ENCODE data around the gene ZNF3. TPM values are rescaled to one million over a fixed set of nuclear protein-coding genes. Genes with fewer than 3 reads are reported as not detected.

ZNF3 gene
- total and polyA plus RNA-seq, 2 experiments from 2014 or later: 23.4 to 48.9 TPM

- TF ChIP-seq EZH2phosphoT487 (IDR thresholded peaks at IDR 0.05; ENCODE audit: unreplicated experiment) (no peak), EZH2 (IDR thresholded peaks at IDR 0.05; ENCODE audit: low read depth, unreplicated experiment) (no peak), ZNF331 (CRISPR knock-in tag; IDR thresholded peaks at IDR 0.05; ENCODE audit: low read depth) (no peak), REST (IDR thresholded peaks at IDR 0.05; ENCODE audit: unreplicated experiment) (no peak)
These were observed 26.4 kb upstream of the ZNF3 start (continued) for GRCh38 chr7:100107890-100108289.

GRCh38 chr7:100107125-100107737 lies 25.7 kb upstream of the ZNF3 start:
- Histone ChIP-seq H4K20me1 (replicated peaks; ENCODE audit: insufficient read depth) (no peaks in the 10 kb centered on the region), H3K36me3 (ENCODE audit: insufficient read depth) (peaks cover 17% of the 10 kb centered on the region; the same call in 1 of the 2 replicates), H3F3A (replicated peaks; ENCODE audit: low read depth) (peaks cover 4% of the 10 kb centered on the region; the same call in 1 of the 2 replicates), H3K9me2 (ENCODE audit: insufficient read depth) (no peaks in the 10 kb centered on the region), H3K4me3 (no peak overlapping the region), H3K79me2 (replicated peaks; ENCODE audit: insufficient read depth) (peaks cover 5% of the 10 kb centered on the region; the same call in 1 of the 2 replicates), H3K4me1 (ENCODE audit: insufficient read depth) (peaks cover 5% of the 10 kb centered on the region; the same call in 1 of the 2 replicates), H2AFZ (no peak overlapping the region), H3K4me2 (no peak overlapping the region), H3K27me3 (ENCODE audit: insufficient read depth) (no peaks in the 10 kb centered on the region), H3K27ac (ENCODE audit: low read depth) (no peak overlapping the region)
- H3K27ac Mint-ChIP-seq: no peak overlapping the region
- DNase-seq (ENCODE audit: low spot score) (no peak), ATAC-seq (no peak)
- peaks cover 8% of the 10 kb centered on the region for H3K4me1 Mint-ChIP-seq
- H3K36me3 Mint-ChIP-seq (ENCODE audit: low read depth): peaks cover 81% of the 10 kb centered on the region
- TF ChIP-seq STAT1 (IDR thresholded peaks at IDR 0.05; ENCODE audit: unreplicated experiment): no peak
- TF ChIP-seq JUNB (IDR thresholded peaks at IDR 0.05; ENCODE audit: unreplicated experiment): no peak
- no peak for TF ChIP-seq EZH2phosphoT487 (IDR thresholded peaks at IDR 0.05; ENCODE audit: unreplicated experiment)
- TF ChIP-seq CTCF (conservative IDR thresholded peaks at IDR 0.05; ENCODE audit: low read depth in 2 of 2): no peak
- no peak for TF ChIP-seq CREB1 (CRISPR knock-in tag; IDR thresholded peaks at IDR 0.05; ENCODE audit: low read depth)
- TF ChIP-seq ETS1 (IDR thresholded peaks at IDR 0.05): no peak
- no peak for TF ChIP-seq REST (IDR thresholded peaks at IDR 0.05; ENCODE audit: unreplicated experiment)
- H3K4me3 Mint-ChIP-seq: no peak overlapping the region; the same call in 2 of the 3 replicates
- H3K9me3 Mint-ChIP-seq: no peaks in the 10 kb centered on the region
- H3K27me3 Mint-ChIP-seq (ENCODE audit: insufficient read depth, low read depth, poor library complexity): peaks cover 30% of the 10 kb centered on the region
